Activated CD8-positive, alpha-beta memory T cell treated with anti-CD3 and anti-CD28 coated beads, Interleukin-2, amount 50 U/mL, for 24 hours (primary cell): ENCODE results near the gene YWHAQ.
"Not testable (repeated sequence)": the region's sequence is repeated elsewhere in the genome, so short reads cannot be mapped to it uniquely, and the experiment has no call there.

Experiments
- DNase-seq: peaks from one replicate; pipeline ENCODE4 v3.0.0-alpha.2; 2020; ENCODE audit errors: extremely low read depth

The YWHAQ gene

DNA sequence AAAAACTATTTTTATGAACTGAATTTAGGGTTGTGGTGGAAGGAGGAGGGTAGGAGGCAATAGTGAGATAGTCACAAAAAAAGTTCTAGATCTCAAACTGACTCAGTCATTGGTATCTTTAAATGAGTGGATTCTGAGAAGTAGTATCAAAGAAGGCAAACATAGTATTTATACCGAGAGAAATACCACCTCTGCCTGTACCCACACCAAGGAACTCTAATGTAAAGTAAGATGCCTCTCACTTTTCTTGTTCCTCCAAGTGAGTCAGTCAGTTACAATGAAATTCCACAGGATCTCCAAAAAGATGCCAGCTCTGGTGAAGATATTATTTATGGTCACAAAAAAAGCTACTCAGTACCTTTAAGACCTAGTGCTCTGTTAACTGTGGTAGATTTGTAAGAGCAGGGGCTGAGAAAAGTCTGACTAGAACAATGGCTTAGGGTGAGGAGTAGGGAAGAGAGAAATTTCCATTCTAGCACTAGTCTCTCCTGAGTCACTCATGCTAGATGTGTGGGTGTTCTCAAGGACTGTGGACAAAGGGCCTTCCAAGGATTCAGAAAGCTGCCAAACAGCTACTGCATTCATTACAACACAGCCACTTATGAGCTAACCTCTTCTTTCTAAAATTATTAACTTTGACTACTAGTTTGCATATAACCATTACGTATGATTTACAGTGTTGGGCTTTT, 36.3 kb downstream of the YWHAQ start:
- DNase-seq, result no peak

DNA sequence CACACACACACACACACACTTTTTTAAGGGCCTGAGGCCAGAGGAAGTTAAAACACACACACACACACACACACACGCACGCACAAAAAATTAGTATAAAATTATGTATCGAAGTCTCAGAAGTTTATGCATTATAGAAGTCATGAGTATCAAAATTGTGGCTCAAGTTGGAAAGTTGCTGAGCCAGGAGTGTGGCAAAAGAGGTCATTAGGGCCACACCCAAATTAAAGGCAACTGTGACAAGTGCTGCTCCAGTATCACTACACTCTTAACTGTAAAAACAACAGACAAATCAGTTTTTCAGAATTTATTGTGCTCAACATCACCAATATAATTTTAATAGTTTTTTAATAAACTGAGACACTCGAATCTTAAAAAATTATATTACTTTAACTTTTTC, 36.9 kb downstream of the YWHAQ start:
- DNase-seq, result no peak

DNA sequence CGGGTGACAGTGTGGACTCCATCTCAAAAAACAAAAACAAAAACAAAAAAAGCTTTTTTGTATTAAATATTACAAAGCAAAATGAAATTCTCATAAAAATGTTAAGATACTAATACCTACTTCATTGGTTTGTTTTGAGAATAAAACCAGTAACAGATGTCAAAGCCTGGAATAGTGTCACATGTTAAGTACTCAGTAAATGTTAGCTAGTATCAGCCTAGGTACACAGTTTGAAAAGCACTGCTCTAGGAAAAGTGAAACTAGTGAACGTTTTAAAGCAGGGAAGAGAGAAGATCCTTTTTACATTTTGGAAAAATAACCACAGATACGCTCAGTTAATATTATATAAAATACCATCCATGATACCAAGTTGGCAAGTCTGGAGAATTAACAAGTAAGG, 38.1 kb downstream of the YWHAQ start:
- no peak for DNase-seq

DNA sequence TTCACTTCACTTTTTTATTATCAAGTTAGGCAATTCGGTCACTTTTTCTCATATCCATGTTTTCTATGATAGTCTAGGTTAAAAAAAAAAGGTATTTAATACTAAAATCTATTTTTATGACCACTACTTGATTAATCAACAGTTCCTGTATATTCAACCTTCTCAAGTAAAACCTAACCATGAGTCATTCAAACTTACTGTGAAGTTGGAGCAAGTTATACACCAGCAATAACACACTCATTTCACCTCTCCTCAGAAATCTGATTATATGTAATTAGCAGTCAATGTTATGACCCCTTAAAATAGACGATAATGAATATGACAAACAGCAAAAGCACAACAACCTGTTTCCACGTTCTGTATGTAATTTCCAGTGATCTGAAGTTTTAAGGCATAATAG, 40.2 kb downstream of the YWHAQ start:
- no peak for DNase-seq

DNA sequence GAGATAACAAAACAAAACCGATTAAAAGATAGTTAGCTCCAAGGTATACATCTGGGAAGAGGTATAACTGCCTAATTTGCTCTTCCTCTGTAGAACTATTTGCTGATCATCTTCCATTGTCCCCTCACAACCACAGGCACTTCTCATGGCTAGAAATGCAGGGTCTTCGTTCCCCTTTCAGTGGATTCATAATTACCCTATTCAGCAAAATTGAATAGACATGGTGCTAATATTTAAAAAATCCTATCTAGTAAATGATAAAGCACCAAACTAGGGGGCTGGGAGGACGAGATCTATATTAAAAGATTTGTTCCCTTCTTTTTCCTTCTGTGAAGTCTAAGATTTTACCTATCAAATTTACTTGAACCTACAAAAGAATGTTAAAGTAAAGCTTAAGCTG, 44.3 kb downstream of the YWHAQ start:
- DNase-seq, result no peak

DNA sequence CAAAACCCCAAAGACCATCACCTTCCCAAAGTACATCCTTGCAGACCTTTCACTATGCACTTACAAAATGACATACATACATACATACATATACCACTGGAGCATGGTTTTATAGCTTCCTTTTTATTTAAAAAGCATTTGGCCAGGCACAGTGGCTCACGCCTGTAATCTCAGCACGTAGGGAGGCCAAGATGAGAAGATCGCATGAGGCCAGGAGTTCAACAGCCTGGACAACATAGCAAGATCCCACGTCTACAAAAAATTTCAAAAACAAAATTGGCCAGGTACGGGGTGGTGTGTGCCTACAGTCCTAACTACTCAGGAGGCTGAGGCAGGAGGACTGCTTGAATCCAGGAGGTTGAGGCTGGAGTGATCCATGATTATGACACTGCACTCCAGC, 45.3 kb downstream of the YWHAQ start:
- DNase-seq, result no peak

DNA sequence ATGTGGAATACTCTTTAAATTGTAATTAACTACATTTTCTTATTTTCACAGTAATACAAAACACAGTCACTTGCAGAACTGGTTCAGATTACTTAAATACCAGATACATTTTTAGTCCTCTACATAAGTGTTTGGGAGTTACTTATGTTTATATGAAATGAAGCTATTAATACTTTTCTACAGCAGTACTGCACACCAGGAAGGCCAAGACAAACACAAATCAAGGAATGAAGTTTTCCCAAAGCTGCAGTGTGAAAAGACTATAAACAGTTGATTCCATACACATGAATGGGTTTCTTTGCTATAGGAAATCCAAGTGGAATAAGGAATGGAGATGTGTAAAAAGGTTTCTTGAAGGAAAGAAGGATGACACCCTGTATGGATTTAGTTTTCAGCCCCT, 45.9 kb downstream of the YWHAQ start:
- DNase-seq, result not testable (repeated sequence)

DNA sequence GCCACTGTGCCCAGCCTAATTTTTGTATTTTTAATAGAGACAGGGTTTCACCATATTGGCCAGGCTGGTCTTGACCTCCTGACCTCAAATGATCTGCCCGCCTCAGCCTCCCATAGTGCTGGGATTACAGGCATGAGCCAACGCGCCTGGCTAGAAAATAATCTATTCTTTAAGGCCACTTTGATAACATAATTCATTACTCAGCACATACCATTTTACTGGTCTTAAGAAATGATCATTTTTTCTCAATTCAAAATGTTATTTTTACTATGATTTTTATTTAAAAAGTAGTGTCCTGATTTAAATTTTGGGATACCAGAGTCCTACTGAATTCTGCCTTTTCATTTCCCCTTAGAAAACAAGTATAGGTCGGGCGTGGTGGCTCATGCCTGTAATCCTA, 48.2 kb downstream of the YWHAQ start:
- no peak for DNase-seq

DNA sequence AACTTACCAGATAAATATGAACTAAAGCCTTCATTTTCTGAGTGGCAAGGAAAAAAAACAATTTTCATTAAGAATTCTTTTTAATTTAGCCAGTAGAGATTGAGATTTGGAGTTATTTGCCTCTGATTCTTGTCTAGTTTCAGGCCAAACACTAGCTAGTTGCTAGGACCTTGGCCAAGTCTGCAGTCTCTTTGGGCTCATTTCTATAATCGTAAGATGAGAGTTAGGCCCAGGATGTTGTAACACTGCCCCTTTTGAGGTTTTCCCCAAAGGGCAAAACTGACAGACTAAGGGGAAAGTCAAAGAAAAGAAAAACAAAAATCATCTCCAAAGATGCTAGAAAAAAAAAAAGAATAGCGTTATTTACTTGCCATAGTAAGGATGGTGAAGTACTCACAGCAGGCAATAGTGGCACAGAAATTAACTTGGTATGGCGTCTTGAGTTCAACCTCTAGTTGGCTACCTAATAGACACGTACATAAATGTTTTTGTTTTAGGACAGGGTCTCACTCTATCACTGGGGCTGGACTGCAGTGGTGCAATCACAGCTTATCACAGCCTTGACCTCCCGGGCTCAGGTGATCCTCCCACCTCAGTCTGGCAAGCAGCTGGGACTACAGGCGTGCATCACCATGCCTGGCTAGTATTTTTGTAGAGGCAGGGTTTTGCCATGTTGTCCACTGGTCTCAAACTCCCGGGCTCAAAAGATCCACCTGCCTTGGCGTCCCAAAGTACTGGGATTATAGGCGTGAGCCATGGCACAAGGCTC, 52.1 kb downstream of the YWHAQ start:
- DNase-seq, result no peak

DNA sequence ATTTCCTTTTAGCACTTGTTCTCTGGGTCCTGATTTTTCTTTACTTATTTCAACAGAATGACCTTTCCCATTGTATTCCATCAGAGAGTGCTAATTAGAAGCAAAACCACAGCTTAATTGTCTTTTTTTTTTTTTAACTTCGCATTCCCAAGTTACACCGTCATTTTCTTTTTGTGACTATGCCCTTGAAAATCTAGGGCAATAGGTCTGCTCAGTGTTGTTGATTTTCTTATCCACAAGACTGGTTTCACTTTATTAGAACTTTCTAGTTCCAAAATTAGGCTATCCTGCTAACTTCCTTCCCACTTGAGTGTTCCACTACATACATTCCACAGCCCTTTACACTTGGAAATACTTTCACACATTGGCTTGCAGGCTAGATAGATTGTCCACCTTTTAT, 56.5 kb downstream of the YWHAQ start:
- no peak for DNase-seq

DNA sequence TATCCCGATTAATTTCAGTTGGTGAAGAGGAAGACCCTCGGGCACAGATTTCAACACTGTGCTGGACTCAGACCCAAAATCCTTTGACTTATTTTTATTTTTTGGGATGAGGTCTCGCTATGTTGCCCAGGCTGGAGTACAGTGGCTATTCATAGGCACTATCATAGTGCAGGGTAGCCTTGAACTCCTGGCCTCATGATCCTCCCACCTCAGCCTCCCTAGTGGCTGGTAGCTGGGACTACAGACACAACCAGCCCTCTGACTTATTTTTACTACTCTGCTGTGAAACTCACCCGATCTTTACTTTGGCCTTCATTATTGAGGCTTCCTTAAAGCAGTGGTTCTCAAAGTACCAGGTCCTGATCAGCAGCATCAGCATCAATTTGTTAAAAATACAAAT, 57.0 kb downstream of the YWHAQ start:
- no peak for DNase-seq

DNA sequence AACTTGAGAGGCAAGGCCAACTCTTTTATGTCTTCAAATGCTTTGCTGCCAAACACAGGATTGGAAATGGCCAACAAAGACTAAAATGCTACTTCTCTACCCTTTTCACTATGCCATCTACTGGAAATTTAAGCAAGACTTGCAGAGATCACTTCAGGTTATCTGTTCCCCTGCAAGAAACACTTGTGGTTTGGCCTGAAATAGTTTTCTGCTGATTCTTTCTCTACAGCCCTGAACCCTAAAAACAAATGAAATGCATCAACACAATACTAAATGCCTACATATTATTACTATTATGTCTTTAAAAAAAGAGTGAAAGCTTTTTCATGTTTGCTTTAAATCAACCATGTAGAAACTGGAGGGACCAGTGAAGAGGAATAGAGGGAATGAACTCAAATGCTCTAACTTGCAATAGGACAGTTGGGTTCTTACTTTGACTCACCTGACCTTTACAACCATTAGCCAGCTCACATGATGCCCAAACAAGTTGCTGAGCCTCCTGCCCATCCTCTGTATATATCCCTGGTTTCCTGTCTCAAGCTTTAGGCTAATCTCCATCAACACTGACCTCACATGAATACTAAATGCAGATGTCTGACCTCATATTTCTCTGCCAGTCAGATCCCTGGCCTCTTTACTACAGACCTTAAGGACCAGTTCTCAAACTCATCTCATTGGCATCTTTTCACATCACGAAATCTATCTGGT, 57.6 kb downstream of the YWHAQ start:
- DNase-seq, result no peak

DNA sequence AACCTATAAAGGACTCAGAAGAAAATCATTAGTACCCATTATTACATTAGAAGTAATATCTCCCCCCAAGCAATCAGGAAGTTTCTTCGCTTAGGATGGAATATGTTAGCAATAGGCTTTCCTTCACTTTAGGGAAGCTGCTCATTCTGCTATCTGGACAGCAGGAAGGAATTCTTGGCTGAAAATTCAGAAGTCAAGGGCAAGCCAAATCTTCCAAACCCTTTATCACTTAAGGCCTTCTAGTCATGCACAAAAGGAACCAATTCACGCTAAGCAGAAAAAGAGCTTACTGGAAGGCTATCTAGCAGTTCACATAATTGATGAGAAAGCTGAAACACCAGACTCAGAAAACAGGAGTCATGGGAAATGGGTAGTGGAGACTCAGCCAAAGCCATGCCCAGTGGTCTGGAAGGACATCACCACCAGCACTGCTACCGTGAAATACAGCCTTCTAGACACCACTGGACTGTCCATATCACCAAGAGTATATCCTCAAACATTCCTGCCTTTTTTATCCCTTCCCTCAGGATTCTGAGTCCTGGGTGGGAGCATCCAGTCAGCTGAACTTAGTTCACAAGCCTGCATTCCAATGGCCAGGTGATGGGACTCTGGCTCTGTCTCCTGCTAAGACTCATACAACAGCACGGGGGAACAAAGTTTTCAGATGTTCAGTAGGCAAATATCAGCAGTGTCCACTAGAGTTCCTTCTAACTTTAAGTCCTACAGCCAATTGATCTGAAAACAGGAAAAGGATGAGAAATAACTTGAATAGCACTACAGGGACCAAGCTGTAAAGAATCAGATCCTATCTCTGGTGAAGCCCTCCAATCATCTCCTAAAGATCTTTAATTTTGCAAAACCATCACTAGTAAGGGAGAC, 60.4 kb downstream of the YWHAQ start:
- no peak for DNase-seq

DNA sequence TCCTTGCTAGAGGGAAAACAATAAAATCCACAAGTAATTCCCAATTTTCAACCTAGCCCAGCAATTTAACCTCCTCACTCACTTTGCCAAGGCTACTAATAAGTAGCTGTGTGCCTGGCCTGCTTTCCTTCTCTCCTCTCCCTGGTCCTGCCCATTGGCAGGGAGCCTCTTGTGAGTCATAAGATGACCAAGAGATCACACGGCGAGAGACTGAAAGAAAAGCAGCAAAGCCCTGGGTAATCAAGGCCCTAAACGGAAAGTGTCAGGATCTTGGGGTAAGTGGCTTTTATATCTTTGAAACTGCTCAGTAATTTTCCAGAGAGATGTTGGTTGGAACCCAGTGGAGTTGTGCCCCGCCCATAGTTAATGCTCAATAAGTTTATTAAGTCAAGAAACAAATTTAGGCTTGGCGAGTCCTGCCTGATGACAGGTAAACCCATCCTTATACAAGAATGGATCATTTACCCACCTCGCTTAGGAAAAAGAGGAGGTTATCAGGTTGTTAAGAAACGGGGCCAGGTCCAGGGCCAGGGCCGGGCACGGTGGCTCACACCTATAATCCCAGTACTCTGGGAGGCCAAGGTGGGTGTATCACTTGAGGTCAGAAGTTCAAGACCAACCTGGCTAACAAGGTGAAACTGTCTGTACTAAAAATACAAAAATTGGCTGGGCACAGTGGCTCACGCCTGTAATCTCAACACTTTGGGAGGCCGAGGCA, 65.2 kb downstream of the YWHAQ start:
- DNase-seq, result no peak

DNA sequence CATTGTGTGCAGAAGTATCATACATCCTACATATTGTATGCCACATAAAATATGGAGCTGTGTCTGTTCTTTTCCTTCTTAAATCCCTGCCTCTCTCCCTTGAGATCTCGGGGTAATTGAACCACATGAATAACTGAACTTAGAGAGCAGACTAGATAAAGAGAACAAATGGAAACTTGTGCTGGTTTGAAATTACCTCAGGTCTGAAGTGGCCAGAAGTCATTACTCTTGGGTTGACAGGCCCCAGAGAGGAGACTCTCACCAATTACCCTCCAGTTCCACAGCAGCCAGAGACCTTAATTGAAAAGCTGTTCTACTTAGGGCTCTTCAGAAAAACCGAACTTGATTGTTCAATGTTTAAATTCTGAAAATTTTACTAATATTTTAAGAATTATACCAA, 70.2 kb downstream of the YWHAQ start:
- DNase-seq, result no peak

DNA sequence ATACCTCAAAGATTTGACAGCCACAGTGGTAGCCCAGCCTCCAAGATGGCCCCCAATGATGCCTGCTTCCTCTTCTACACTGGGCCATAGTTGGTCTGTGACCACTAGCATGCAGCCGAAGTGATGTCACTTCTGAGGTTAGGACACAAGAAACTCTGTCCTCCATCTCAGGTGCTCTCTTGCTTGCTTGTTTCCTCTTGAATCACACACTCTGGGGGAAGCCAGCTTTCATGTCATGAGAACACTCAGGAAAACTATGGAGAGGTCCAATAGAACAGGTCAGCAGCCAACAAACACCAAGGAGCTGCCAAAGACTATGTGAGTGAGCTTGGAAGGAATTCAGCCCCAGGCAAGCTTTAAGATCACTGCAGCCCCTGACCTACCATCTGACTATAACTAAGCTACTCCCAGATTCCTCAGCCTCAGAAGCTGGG, 71.8 kb downstream of the YWHAQ start:
- no peak for DNase-seq

DNA sequence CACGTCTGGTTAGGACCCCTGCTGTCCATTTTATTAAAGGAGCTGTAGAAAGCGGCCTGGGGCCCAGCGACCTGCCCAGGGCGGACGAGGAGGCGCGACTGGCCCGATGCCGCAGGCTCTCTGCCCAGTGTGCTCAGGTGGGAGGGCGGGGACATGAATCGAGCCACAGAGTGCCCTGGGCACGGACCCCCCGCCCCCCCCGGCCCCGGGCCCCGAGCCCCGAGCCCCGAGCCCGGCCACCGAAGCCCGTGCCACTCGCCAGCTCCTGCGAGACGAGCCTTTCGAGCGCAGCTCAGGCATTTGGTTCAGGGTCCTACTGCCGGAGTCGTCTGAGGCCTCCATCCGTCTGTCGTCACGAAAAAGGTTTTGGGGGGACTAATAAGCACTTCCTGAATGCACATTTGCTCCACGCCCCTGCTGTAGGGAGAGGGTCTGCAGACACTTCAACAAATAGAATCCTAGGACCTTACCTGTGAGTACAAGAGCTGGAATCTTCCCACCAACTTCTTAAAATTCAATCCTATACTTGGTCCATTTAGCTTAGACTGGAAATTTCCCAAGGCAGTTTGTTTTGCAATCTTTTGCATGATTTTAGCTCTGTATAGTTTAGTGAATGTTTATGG, 74.6 kb downstream of the YWHAQ start:
- no peak for DNase-seq

DNA sequence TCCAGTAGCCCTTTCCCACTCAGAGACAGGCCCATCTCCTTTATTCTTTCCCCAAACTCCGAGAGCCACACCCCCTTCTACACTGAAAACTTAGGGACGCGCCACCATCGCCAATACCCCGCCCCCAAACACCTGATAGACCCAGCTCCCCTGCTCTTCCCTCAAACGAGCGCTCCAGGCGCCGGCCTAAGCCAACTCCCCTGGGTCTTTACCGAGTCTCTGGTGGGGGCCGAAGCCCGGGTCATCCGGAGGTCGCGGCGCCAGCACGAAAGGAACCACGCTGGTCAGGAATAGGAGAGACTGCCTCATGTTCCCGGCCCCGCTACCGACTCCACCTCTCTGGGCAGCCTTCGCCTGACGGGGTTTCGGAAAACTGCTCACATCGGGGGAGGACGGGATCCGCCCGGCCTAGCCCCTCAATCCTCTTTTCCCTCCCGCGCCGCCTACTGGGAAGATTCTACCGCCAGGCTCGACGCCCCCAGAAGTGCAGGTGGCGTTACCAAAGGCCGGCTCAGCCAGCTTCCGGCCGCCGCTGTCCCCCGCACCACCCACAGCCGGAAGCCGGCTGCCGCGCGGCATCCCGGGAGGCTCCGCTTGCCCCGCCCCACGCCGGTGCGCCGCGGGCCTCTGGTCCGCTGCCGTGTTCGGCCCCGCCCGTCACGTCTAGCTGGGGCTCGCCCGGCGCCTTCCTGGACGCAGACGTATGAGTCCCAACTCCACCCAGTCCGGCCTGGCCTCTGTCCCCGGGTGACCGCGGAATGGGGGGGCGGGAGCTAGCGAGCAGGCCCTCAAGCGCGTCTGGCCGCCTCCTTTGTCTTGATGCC, 75.3 kb downstream of the YWHAQ start, which contains the start of gene ADAM17:
Gene ADAM17, minus strand, starts transcription at position 534 of the 824 bp plus-strand sequence. Its CDS starts 225 bp downstream, at position 309.
- DNase-seq, result peak; percentile 64

DNA sequence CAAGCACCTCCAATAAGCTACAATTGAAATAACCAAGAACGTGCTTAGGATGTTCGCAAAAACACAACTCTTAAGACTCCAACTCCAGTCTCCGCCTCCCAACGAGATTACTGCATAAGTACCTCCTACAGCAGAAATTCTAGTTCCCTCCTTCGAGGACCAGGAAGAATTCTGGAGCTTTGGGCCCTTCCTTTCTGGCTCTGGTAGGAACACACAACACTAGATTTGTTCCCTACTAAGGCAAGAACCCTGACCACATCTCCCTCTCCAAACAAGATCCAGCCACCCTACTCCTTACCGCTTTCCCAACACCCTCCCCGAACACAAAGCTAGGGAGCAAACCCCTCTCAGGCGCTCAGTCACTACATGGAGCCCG, 75.9 kb downstream of the YWHAQ start:
- no peak for DNase-seq
